IPS DF 4.7 (cell line): Measurements from ENCODE around the gene HSPA8.

Source experiments
- DNase-seq: peaks from one replicate; pipeline ENCODE4 v3.0.0-alpha.2; 2013; ENCODE audit warnings: low spot score; ENCODE audit errors: extremely low read depth

HSPA8 gene

DNA sequence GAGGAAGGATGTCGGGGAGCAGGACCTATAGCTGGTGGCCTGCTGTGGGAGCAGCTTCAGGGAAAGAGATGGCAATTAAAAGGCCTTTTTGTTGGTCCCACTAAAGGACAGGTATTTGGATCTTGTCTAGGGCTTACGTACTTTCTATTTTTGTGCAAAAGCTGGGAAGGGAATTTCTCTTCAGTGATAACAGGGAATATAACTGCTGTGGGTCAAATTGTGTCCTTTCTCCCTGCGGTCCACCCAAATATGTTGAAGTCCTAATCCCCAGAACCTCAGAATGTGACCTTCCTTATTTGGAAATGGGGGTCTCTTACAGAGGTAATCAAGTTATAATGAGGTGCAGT, 14.0 kb downstream of the HSPA8 start:
- DNase-seq: no peak

DNA sequence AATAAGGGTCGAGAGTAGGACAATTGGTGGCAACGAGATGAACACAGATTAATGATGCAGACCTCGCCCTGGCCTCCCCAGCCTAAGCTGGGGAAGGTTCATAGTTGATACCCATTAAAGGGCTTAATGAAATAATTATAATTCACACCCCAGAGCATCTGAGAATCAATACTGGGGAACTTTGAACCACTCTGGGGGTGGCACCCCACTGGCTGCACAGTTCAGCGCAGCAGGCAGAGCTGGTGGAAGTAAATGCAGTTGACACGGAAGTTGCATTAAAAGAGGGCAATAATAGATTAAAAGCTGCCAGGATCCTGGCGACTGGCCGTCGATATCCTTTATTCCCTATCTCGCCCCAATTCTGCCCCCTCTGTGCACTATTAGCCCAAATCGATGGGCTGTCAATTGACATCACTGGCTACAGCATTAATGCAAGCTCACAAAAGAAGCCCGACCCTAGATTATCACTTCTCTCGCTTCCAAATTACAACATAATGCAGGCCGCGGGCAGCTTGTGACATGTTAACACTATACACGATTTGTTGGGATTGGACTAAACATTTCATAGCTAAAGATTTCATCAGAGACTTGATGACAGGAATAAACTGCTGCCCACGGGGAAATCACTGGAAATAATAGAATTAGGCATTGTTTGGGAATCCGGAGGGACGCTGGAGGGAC, 14.5 kb downstream of the HSPA8 start:
- no peak for DNase-seq

DNA sequence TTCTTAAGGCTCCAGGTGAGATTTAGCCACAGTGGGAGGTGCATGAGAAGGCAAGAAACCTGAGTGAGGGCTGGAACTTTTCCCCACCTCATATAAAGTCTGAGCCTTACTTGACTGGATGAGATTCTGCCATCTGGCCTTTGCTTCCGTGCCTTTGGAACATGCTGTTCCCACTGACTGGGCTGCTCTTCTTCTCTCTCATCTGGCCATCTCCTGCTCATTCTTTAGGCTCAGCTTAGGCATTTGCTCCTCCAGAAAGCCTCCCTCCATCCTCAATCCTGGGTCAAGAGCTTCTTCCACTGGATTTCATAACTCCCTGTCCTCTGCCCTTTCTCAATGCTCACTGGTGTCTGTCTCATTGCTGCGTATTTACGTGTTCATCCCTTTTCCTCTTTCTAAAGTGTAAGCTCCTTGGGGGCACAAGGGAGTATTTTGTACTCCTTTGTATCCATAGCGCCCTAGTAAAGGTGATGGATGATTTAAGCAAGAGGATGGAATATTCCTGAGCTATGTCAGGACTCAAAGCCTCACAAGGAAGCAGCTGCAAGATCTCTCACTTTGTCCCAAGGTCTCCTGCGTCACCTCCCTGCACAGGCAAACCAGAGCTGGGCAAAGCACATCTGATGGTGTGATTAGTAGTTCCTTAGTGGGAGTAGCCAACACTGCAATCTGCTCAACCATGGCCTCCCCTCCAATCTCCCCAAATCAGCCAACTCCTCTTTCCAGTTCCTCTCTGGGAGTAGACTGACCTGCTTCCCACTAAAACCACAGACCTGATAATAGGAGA, 15.3 kb downstream of the HSPA8 start:
- DNase-seq: no peak

DNA sequence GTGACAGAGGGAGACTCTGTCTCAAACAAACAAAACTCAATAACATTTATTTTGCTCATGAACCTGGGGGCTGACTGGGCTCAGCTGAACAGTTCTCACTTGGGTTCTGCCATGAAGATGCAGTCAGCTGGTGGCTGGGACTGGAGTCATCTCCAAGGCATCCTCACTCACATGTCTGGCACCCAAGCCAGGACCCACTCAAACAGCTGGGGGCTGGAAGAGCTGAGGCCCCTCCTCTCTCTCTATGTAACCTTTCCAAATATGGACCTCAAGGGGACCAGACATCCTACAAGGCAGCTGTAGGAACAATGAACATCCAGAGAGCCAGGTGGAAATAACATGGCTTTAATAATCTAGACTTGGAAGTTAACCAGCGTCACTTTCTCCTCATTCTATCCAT, 16.8 kb downstream of the HSPA8 start:
- no peak for DNase-seq

DNA sequence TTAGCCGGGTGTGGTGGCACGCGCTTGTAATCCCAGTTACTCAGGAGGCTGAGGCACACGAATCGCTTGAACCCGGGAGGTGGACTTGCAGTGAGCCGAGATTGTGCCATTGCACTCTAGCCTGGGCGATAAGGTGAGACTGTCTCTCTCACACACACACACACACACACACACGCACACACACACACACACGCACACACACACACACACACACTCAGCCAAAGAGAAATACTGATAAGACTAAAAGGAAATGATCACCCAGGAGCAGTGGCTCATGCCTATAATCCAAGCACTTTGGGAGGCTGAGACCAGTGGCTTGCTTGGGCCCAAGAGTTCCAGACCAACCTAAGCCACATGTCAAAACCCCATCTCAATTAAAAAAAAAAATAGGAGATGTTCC, 20.8 kb downstream of the HSPA8 start:
- no peak for DNase-seq

DNA sequence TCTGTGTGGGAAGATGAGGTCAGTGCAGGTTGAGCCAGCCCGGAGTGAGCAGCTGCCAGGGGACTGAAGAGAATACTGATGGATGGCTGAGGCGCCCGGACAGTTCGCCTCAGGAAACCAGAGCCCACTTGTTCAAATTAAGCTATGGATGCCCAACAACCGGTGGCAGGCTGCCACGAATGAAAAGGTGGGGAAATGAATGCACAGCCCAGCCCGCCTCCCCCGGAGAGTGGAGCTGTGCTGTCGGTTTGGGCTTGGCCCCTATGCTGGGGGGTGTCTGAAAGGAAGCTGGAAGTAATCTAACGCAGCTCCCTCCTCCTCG, 21.9 kb downstream of the HSPA8 start:
- no peak for DNase-seq

DNA sequence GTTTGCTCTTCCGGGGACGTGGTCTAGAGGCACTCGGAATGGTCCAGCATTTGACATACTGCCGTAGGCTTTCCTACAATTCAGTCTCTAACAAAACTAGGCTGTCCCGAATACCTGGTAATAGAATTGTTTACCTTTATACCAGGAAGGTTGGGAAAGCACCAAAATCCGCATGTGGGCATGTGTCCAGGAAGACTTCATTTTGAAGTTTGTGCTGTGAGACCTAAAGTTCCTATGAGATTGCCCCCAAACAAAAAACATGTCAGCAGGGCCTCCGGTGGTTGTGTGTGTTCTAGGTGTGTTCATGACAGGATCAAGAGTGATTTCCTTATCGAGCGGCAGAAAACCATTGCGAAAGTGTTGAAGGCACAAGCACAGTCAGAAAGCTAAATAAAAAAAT, 26.1 kb downstream of the HSPA8 start:
- no peak for DNase-seq

DNA sequence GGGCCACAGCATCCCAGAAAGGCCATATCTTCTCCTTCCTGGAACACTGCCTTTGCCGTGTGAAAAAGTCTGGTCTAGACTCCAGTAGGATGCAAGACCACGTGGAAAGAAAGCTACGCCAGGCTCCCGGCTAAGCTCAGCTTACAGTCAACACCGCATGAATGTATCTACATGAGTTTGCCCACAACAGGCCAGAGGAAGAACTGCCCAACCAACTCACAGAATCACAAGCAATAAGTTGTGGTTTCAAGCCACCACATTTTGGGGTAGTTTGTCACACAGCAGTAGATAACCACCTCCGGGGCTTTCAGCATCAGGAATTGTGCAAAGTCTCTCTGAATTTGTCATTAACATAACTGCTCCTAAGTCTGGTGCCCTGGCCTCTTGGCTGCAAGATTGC, 27.3 kb downstream of the HSPA8 start:
- DNase-seq: no peak

DNA sequence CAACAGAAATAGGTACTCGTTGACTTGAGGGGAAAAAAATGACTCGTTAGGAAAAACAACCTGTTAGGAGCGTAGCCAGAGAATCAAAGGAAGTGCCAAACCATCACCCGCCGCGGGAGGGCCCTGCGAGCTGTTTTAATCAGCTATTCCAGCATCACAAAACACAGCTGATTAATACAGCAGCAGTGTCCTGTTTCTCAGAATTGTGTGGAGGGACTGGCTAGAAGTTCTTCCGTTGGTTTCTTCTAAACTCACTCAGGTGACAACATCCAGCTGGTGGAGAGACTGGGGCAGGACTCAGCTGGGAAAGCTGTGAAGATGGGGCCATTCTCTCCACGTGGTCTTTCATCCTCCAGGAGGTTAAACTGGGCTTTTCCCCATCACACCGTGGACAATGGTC, 28.0 kb downstream of the HSPA8 start:
- no peak for DNase-seq

DNA sequence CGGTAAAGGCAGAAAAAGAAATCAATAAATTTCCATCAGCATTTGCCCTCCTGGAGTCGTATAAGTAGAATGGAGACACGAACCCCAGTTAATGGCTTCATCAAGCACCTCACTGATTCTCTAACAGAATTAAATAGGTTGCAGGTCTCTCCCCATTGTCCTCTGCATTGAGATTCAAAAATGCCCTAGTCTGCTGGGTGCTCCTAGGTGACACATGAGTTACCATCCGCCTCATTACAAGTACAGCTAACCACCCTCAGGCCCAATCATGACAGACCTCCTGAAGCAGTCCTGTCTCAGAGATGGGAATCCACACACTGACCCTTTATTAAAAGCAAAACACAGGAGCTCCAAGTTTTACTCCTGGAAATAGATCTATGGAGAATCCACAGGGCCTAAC, 31.4 kb downstream of the HSPA8 start:
- DNase-seq: no peak

DNA sequence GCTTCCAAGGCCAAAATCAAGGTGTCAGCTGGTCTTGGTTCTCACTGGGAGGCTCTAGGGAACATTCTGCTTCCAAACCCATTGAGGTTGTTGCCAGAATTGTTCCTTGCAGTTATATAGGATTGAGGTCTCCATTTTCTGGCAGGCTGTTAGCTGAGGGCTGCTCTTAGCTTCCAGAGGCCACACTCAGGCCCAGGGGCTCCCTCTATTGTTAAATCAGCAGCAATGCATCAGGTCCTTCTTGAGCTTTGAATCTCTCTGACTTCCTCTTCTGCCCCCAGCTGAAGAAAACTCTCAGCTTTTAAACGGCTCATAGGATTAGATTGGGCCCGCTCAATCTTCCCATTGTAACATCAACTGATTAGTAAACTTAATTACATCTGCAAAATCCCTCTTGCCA, 41.0 kb downstream of the HSPA8 start:
- DNase-seq: no peak

DNA sequence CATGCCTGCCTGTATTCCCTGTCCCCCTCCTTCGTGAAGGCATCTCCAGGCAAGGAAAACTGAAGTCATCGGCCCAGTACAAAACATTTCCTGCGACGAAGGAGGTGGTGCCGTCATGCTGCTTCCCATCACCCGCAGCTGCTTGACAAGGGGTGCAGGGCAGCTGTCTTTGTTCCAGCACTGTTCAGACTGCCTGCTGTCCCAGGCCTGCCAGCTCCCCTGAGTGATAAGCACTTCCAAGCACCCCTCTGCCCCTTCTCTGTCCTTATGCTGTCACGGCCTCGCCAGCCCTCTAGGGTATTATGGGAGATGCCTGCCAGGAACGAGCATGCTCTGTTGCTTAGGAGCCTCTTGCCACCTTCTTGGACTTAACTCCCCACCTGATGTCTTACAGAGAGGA, 43.2 kb downstream of the HSPA8 start:
- no peak for DNase-seq

DNA sequence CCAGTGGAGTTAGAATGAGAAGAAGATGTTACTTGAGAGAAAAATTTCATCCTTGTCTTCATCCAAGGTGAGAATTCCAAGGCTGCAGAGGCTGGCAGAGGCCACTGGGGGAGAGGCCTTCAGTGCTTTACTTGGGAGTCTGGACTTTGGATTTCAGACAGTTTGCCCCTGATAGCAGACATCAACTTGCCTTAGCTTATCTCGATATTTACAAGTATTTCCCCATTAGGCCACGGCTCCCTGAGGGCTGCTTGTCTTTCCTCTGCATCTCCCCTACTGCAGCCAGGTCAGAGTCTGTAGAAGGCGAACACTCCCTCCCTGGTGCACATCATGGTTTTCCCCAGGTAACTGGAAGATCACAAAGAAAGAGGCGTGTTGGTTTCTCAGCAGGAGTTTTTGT, 50.4 kb downstream of the HSPA8 start:
- DNase-seq: no peak
